Endothelial cell (in vitro differentiated cells): ENCODE results near the gene ABCG1. TPM values are rescaled to one million over a fixed set of nuclear protein-coding genes. Genes with fewer than 3 reads are reported as not detected.

Experiments
- DNase-seq: peaks from one replicate; pipeline ENCODE4 v3.0.0; 2021; ENCODE audit warnings: low spot score
- H3K27ac Mint-ChIP-seq: one replicate; pipeline ENCODE4 v1.8.0; 2021; ENCODE audit warnings: mixed read lengths, inconsistent platforms; ENCODE audit not compliant: unreplicated experiment
- H3K27me3 Mint-ChIP-seq: one replicate; pipeline ENCODE4 v1.8.0; 2021; ENCODE audit warnings: mild to moderate bottlenecking, moderate library complexity, mixed read lengths, inconsistent platforms; ENCODE audit not compliant: unreplicated experiment
- H3K36me3 Mint-ChIP-seq: one replicate; pipeline ENCODE4 v1.8.0; 2021; ENCODE audit warnings: mild to moderate bottlenecking, low read depth, mixed read lengths, inconsistent platforms; ENCODE audit not compliant: unreplicated experiment
- H3K4me1 Mint-ChIP-seq: one replicate; pipeline ENCODE4 v1.8.0; 2021; ENCODE audit warnings: mild to moderate bottlenecking, mixed read lengths, inconsistent platforms; ENCODE audit not compliant: unreplicated experiment
- H3K4me3 Mint-ChIP-seq: one replicate; pipeline ENCODE4 v1.8.0; 2021; ENCODE audit warnings: mild to moderate bottlenecking, mixed read lengths, inconsistent platforms; ENCODE audit not compliant: unreplicated experiment
- H3K9me3 Mint-ChIP-seq: one replicate; pipeline ENCODE4 v1.8.0; 2021; ENCODE audit warnings: mixed read lengths, inconsistent platforms; ENCODE audit not compliant: unreplicated experiment
- CTCF ChIP-seq: fragments of 200-600 bp; sonication (generic); IDR thresholded peaks from one replicate; pipeline ENCODE4 v1.5.0; 2021; ENCODE audit warnings: antibody characterized with exemption; ENCODE audit not compliant: unreplicated experiment
- total RNA-seq: library from RNA; stranded (reverse); fragmentation: NEBNext Ultra II Directional; extraction: Animal tissue kit (Norgen Biotek cat#: 25700); gene quantifications from one replicate; pipeline ENCODE4 v1.2.1, GENCODE V29; 2021; ENCODE audit not compliant: unreplicated experiment

ABCG1 gene
- total RNA-seq, 1 donor from 2014 or later, result 48.9 TPM

DNA sequence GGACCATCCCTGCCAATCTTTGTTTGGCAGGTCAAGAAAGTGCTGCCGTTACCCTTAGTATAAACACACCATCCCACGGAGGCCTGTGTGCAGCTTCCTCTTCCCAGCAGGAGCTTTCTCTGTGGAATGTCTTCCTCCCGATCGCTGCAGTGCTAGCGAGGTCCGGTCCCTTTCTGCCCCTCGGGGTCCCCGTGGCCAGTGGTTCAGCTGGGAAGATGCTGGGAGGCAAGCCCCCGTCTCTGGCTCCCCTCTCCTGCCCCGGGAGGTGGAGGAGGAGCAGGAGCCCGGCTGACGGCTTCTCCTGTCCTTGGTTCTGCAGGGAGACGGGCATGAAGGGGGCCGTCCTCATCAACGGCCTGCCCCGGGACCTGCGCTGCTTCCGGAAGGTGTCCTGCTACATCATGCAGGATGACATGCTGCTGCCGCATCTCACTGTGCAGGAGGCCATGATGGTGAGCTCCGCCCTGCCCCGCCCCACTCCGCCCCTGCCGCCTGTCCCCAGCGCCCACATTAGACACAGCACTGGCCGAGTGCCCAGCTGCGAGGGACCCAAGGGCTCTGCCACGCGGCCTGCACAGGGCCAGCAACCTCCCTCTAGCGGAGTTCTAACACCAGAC, 54.2 kb downstream of the ABCG1 start:
- Mint-ChIP-seq H3K27me3 (peaks cover 7% of the 10 kb centered on the region), H3K27ac (no peak overlapping the region), H3K4me3 (no peak overlapping the region), H3K9me3 (no peaks in the 10 kb centered on the region), H3K4me1 (peaks cover 14% of the 10 kb centered on the region), H3K36me3 (peaks cover 24% of the 10 kb centered on the region)
- DNase-seq, result no peak
- no peak for TF ChIP-seq CTCF

GRCh38 chr21:42276076-42276475, 57.1 kb downstream of the ABCG1 start:
- H3K27me3 Mint-ChIP-seq, result peaks cover 18% of the 10 kb centered on the region
- no peak for DNase-seq
- H3K9me3 Mint-ChIP-seq, result no peaks in the 10 kb centered on the region
- H3K4me3 Mint-ChIP-seq, result no peak overlapping the region
- TF ChIP-seq CTCF, result no peak
- no peak overlapping the region for H3K27ac Mint-ChIP-seq
- H3K4me1 Mint-ChIP-seq, result no peaks in the 10 kb centered on the region
- H3K36me3 Mint-ChIP-seq, result peaks cover 34% of the 10 kb centered on the region

DNA sequence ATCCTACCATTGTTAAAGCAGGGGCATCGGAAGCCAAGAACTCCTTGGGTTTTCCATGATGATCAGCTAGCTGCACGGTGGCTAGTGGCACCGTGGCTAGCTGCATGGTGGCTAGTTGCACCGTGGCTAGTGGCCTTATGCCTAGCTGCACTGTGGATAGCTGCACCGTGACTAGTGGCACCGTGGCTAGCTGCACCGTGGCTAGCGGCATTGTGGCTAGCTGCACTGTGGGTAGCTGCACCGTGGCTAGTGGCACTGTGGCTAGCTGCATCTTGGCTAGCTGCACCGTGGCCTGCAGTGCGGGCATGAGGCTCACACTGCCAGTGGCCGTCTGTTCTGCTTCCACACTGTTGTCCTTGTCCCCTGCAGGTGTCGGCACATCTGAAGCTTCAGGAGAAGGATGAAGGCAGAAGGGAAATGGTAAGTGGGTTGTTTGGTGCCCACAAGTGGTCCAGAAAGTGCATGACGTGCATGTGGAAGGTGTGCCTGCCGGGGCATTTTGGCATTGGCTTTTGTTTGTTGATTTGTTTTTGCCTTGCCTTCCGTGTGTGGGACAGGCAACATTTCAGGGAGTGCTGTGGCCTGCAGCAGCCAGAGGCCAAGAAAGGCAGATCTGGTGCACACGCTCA, 57.7 kb downstream of the ABCG1 start:
- H3K27ac Mint-ChIP-seq, result no peak overlapping the region
- DNase-seq, result no peak
- peaks cover 18% of the 10 kb centered on the region for H3K27me3 Mint-ChIP-seq
- H3K9me3 Mint-ChIP-seq, result no peaks in the 10 kb centered on the region
- peaks cover 32% of the 10 kb centered on the region for H3K36me3 Mint-ChIP-seq
- H3K4me3 Mint-ChIP-seq, result no peak overlapping the region
- no peak for TF ChIP-seq CTCF
- no peaks in the 10 kb centered on the region for H3K4me1 Mint-ChIP-seq

DNA sequence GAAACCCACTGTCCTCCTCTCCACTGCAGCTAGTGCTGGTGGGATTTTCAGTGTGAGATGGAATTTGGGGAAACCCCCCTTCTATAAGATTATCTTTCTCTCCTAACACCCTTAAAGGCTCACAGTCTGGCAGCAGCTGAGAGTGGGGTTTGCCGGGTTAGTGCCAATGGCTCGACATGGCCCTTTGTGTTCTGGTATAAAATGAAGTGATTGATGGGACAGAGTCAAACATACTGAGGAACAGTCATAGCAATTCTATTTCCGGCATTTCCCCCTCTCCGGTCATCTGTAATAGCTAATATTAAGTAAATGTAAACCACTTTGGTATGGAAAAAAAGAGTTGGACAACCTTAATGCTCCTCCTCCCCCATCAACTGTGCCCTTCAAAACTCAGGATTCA, 58.7 kb downstream of the ABCG1 start:
- Mint-ChIP-seq H3K27ac (peak overlapping the region; percentile 72), H3K4me1 (no peaks in the 10 kb centered on the region), H3K4me3 (no peak overlapping the region), H3K27me3 (peaks cover 20% of the 10 kb centered on the region), H3K9me3 (no peaks in the 10 kb centered on the region), H3K36me3 (peaks cover 30% of the 10 kb centered on the region)
- TF ChIP-seq CTCF, result no peak
- no peak for DNase-seq

DNA sequence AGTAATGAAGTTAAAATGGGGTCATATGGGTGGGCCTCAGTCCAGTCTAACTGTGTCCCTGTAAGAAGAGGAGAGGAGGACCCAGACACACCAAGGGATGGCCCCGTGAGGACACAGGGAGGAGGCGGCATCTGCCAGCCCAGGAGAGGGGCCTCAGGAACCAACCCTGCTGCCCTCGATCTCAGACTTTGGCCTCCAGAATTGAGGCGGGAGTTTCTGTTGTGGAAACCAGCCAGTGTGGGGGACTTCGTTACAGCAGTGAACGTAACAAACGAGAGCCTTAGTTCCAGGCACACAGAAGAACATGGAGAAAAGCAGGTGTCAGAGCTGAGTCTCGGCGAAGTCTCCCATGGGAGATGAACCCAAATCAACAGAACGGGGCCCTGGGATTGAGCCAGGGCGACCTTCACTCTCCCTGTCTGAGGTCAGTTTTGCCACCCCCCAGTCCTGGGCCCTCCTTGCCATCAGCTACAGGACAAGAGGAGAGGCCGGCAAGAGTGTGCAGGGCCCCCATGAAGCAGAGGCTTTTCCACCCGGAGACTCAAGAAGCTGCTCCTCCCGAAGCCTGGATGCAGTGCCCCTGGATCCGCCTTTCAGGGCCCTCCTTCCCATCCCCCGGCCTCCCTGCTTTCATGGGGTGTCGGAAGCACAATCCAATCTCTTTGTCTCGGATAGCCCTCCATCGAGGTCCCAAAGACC, 59.7 kb downstream of the ABCG1 start:
- H3K4me1 Mint-ChIP-seq, result no peaks in the 10 kb centered on the region
- peak overlapping the region; percentile 72 for H3K27ac Mint-ChIP-seq
- no peak for DNase-seq
- no peaks in the 10 kb centered on the region for H3K9me3 Mint-ChIP-seq
- no peak for TF ChIP-seq CTCF
- H3K36me3 Mint-ChIP-seq, result peaks cover 37% of the 10 kb centered on the region
- peaks cover 26% of the 10 kb centered on the region for H3K27me3 Mint-ChIP-seq
- H3K4me3 Mint-ChIP-seq, result peak overlapping the region; percentile 81
